HT-29 (cell line): ENCODE data around the gene SPTB. TPM values are rescaled to one million over a fixed set of nuclear protein-coding genes. Genes with fewer than 3 reads are reported as not detected.
A peak's percentile ranks its signal among the peaks of the same experiment; 100 is the strongest.

ENCODE experiments used
- DNase-seq: peaks from one replicate; pipeline ENCODE4 v3.0.0-alpha.2; 2015; ENCODE audit warnings: low spot score
- total RNA-seq: library from RNA; depleted of rRNA; stranded (reverse); fragments of >200 nt; shearing (Covaris generic); gene quantifications from 2 replicates; pipeline ENCODE4 v1.2.3, GENCODE V29; 2014

The SPTB gene
- total RNA-seq, 1 experiment from 2014 or later = under 0.01 TPM

DNA sequence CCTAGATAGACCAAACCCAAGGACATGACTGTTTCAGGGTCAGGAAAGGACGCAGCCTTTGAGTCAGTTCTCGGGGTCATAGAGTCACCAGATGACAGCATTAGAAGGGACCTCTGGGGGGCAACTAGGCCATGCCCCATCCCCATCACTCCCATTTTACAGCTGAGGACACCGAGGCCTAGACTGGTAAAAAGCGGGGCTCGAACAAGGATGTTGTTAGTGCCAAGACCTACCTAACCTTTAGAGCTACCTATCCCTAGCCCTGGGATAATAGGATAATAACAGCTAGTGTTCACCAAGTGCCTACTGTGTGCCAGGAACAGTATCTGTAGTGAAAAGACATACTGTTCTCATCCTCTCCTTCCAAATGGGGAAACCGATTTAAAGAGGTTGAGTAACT lies 126.8 kb downstream of the SPTB start:
- no peak for DNase-seq

DNA sequence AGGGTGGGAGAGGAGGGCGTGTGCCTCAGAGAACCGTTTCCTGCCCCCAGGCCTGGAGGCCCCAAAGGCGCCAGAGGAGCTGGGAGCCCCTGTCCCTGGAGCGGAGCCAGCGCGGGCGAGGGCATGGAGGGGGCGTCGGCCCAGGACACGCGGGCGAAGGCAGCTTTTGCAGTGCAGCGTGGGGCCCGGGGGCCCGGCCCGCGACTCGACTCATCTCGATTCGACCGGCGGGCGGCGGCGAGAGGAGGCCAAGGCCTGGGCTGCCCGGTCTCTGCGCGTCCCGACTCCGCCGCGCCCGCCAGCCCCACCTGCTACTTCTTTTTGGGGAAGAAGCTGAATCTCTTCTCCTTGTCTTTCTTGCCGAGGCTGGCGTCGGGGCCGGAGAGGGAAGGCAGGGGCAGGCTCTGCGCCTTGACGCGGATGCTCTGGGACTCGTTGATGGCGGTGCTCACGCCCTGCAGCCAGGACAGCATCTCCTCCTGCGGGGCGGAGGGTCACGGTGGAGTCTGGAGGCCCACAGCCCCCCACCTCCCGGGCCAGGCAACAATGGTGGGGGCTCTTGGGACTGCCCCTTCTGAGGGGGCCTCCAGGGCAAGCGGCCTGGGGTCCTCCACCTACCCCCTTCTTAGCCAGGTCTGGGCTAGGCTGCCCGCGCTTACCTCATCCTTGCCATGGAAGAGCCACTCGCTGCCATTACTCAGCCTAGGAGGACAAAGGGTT lies 130.6 kb downstream of the SPTB start:
- DNase-seq = no peak

DNA sequence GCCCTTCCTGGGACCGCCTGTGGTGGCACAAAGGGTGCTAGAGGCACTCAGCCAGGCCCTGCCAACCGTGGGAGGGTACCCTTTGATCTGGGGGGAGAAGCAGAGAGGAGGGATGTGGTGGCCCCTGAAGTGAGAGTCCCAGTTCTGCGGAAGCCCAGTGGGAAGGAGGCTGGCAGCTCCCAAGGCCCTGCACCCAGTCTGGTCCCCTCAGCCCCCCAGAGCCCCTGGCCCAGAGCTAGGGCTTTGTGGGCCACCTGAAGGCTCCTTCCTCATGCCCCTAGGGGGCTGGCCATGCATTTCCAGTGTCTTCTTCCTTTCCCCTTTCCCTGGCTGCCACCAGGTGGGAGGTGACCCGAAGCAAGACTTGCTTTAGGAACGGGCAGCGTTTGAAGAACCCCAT lies 131.2 kb downstream of the SPTB start:
- DNase-seq = no peak

DNA sequence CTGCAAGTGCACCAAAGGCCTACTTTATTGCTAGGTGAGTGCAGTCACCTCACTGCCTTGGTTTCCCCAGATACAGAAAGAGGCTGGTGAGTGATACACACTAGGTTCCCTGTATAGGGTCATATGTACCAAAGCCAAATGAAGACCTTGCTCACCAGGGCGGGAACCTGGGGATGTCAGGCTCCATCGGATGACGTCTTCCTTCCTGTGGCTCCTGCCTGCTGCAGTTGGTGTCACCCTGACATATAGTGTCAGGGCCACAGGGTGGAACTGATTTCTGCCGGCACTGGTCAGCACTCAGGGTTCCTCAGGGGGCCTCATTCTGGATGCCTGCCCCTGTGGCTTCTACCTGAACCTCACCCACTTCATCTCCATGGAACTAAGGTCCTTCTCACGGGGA lies 132.4 kb downstream of the SPTB start:
- DNase-seq = no peak

DNA sequence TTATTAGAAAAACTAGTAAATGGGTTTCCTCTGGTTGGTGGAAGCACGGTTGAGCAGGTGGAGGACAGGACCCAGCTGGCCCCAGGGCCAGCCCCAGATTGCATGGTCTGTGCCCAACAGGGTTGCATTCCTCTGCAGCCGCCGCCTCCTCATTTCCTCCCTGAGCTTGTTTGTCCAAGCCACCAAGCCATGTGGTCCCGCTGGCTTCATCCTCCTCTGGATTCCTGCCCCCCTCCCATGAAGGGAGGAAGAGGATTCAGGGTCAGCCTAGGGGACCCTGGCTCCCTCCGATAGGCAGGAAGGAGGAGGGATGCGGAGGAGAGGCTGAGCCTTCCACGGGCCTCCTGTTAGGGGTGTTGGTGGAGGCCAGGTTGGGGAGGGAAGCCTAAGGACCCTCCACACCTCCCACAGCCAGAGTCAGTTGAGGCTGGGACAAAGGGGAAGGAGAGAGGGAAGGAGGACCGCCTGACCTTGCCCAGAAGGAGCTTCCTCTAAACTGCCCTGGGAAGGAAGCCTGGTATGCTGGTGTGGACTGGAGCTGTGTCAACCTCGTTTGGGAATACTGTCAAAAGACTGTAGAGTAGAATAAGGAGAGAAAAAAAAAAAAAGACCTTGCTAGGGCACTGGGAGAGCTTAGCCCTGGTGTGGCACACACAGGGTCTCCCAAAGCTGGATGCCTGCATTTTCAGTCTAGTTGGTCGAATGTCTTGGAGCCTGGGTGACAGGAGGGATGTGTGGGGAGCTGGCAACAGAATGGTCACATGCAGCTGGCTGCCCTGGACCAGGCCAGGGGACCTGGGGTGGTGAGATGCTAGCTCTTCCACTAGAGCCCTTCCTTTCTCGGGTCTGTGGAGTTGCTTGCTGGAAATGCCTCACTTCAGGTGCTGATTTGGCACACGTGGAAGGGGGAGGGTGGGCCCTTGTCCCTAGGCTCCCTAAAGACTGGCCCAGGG lies 133.1 kb downstream of the SPTB start:
- no peak for DNase-seq

DNA sequence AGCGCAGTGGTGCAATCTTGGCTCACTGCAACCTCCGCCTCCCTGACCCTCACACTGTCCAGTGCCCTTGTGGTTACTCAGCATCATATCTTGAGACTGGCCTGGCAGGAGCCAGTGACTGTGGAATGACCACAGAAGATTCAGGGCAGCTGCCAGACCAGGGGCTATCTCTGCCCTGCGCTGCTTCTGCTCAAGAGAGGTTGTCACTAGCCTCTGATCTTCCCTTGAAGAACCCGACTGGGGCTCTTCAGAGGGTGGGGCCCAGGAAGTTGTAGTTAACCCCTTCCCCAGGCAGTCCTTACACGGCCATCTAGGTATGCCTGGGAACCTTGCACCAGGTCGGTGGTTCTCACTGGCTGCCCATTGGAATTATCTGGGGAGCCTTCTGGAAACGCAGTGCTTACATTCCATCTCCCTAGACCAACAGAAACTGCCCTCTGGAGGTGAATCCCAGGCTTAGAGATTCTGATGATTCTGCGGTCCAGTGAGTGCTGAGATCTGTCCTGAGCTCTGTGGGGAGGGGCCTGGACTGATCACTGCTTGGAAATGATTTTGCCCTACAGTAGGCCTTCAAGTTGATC lies 134.1 kb downstream of the SPTB start:
- no peak for DNase-seq

DNA sequence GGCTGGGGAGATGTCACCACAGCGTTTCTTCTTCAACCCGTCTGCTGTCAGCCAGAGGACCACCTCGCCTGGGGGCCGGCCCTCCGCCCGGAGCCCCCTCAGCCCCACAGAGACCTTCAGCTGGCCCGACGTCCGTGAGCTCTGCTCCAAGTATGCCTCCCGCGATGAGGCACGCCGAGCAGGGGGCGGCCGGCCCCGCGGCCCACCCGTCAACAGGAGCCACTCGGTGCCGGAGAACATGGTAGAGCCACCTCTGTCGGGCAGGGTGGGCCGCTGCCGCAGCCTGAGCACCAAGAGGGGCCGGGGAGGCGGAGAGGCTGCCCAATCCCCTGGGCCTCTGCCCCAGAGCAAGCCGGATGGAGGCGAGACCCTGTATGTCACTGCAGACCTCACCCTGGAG lies 136.6 kb downstream of the SPTB start:
- no peak for DNase-seq

DNA sequence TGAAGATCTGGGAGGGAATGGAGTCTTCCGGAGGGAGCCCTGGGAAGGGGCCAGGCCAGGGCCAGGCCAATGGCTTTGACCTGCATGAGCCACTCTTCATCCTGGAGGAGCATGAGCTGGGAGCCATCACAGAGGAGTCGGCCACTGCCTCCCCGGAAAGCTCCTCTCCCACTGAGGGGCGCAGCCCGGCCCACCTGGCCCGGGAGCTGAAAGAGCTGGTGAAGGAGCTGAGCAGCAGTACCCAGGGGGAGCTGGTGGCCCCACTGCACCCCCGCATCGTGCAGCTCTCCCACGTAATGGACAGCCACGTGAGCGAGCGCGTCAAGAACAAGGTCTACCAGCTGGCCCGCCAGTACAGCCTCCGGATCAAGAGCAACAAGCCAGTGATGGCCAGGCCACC lies 137.7 kb downstream of the SPTB start:
- DNase-seq = no peak

DNA sequence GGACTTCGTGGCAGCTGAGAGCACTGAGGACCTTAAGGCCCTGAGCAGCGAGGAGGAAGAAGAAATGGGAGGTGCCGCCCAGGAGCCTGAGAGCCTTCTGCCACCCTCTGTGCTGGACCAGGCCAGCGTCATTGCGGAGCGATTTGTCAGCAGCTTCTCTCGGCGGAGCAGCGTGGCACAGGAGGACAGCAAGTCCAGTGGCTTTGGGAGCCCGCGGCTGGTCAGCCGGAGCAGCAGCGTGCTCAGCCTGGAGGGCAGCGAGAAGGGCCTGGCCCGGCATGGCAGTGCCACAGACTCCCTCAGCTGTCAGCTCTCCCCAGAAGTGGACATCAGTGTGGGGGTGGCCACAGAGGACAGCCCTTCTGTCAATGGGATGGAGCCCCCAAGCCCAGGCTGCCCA lies 138.5 kb downstream of the SPTB start:
- no peak for DNase-seq

DNA sequence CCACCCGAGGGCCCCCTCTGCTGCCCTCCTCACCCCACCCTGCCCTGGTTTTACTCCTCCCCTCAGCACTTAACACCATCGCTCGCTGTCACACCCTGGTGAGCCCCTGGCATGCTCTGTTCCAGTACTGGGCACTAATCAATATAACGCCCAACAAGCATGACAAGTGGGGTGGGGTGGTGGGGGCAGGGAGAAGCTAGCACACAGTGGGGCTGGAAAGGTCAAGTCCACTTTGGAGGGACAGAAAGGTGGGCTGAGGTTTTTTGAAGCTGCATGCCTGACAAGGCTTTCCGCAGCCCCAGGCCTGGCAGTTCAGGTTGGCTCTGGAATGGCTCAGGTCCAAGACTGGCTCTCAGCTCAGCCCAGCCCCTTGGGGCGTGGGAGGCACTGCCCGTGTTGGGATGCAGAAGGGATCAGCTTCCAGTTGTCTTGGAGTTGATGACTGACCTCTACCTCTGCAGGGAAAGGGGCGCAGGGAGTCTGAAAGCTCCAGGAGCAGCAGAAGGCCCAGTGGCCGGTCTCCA lies 141.4 kb downstream of the SPTB start:
- no peak for DNase-seq

DNA sequence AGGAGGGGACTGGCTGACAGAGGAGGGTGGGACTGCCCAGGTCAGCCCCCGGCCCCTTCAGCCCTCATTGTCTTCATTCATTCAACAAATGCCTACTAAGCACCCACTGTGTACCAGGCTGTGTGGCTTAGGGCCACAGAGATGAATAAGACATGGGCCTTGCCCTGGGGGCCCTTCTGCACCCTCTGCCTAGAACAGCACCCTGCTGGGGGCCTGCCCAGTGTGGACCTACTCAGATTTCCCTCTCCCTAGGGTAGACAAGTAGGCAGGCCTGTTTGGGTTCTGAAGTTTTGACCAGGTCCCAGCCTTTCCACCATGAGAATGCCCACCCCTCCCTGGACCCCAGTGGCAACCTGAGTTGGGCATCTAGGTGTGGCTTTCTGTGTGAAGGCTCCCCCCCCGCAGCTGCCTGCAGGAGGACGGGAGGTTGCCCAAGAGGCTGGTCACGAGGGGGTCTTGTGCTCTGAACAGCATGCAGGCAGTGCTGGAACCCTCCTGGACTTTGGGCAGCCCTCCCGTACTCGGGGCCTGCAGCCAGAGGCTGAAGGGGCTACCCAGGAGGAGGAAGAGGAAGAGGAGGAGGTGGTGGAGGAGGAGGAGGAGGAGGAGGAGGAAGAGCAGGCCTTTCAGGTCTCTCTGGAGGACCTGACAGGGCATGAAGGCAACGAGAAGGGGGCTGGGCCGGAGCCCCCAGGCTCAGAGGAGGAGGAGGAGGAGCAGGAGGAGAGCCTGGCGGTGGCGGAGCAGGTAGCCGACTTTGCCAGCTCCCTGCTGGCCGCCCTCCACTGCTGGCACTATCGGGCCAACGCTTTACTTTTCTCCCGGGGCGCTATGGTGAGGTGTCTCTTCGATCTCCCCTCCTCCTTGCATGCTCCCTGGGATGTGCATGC lies 142.1 kb downstream of the SPTB start:
- no peak for DNase-seq

DNA sequence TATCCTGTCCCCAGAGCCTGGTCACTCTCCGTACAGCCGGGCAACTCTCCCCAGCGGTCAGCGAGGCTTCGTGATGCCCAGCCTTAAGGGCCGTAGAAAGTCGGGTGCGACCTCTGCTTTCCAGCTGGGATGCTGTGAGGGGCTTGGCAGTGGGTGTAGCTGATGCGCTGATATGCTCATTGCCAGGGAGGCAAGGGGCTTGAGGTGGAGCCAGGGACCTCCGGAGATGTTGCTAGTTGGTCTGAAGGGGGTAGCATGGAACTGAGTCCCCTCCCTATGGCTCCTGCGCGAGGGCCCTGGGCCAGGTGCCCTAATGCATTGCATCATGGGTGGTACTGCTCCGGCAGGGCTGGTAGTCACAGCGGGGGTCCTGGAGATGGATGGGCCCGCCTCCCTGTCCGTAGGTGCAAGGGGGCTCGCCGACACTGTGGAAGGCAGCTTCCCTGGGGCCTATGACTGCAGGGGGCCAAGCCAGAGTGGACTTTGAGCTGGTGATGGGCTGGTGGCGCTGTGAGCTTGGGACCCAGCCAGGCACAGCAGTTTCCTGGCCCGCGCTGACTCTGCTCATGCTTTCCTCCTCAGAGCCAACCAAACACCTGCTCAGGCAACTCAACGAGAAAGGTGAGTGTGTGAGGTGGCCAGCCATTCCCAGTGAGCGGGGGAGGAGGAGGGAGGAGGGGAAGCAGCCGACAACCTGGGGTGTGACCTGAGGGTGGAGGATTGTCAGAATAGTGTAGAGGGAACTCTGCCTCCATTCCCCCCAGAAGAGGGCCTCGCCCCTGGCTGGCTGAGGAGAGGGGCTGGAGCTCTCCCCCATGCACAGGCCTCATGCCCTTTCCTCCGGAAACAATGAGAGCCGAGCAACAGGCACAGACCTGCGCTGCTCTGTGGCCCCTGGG lies 143.2 kb downstream of the SPTB start:
- DNase-seq = peak; percentile 54

DNA sequence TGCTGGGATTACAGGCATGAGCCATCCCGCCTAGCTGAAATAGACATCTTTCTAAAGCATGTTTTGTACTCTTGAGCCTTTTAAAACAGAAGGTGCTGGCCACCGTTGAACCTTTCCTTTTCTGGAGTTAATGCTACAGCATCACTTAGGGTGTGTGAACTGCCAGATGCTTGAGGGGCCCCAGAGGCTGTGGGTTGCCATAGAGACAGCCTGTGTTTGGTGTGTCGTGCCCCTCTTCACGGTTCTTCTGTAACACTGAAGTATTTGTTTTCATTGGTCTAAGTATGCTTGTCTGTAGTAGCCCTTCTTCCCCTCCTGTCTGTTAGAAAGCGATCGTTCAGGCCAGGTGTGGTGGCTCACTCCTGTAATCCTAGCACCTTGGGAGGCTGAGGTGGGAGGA lies 144.7 kb downstream of the SPTB start:
- DNase-seq = no peak

DNA sequence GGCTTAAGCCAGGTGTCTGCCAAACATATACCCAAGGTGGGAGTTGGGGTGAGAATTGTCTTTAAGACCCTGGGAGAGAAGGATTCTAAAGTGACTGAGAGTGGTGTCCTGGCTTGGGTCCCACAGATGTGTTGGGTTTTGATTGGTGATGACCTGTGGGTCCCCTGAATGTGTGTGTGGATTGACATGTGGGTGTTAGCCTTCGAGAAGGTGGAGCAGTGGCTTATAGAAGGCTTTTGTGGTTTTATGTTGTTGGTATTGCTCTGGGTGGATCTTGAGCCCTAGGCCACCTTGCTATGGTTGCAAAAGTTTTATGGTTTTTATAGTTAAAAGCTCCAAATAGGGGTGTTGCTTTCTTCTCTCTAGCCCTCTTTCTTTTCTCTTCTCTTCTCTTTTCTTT lies 145.8 kb downstream of the SPTB start:
- DNase-seq = no peak

DNA sequence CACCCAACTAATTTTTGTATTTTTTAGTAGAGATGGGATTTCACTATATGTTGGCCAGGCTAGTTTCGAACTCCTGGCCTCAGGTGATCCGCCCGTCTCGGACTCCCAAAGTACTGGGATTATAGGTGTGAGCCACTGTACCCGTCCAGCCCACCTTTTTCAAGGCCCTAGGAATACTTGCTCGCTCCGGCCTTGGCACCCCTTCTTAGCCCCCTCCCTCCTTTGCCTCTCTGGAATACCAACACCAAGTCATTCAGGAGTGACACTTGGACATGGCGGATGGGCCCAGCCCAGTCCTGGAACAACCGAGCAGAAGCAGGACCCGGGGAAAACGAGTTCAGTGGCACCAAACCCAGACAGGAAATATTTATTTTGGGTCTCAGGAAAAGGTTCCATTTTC lies 146.4 kb downstream of the SPTB start:
- no peak for DNase-seq

DNA sequence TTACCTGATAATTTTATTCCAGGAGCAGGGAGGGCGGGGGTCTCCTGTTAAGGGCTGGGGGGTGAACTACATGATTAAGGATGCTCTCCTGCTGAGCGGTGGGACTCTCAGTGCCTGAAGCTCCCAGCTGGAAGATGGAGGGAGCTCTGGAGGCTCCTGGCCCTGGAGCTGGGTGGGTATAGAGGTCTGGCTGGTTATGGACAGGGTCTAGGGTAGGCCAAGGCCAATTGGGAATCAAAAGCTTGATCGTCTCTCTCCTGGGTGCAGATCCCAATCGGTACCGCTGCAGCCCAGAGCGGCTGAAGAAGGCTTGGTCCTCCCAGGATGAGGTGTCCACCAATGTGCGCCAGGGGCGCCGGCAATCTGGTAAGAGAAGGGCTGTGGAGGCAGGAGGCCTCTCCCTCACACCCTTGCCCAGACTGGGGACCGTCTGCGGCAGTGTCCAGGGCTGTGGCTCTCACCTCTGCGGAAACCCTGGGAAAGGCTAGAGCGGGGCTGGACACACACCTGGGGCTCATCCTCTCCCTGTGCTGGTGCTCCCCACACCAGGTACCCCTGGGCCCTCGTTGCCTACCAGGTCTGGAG lies 147.1 kb downstream of the SPTB start:
- DNase-seq = no peak

DNA sequence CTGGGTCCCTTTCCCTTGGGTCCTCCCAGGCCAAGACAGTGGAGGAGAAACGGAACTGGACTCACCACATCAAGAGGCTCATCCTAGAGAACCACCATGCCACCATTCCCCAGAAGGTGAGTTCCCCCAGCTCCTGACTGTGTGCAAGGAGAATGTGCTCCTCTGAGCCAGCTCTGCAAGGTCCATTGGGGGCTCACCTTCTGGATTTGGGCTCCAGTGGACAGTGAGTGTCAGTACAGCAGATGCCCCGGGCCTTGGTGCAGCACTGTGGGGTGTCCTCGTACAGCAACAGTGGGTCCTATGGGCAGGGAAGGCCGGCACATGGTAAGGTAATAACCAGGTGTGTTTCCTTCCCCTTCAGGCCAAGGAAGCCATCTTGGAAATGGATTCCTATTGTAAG lies 147.6 kb downstream of the SPTB start:
- no peak for DNase-seq

DNA sequence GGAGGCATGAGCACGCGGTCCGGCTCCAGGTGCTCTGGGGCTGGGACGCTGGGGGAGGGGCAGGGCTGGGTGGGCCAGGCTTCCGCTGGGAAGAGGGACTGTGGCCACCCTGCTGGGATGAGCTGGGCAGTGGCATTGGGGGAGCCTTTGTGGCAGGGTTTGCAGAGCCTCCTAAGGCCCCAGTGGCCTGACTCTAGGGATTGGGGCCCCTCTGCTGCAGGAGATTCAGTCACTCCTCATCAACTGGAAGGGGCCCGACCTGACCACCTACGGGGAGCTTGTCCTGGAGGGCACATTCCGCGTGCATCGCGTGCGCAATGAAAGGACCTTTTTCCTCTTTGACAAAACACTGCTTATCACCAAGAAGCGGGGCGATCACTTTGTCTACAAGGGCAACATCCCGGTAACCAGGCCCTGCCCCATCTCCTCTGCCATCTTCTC lies 148.5 kb downstream of the SPTB start:
- DNase-seq = no peak

DNA sequence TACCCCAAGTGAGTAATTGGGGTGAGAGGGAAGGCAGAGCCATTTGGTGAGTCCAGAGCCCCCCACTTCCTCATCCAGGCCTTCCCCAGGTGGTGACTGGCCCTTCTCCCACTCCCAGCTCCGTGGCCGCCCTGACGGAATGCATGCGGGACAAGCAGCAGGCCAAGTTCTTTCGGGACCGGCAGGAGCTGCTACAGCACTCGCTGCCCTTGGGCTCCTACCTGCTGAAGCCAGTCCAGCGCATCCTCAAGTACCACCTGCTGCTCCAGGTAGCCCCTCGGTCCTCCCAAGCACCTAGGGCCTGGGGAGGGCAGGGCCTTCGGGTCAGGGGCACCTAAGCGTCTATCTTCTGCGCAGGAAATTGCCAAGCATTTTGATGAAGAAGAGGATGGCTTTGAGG lies 149.0 kb downstream of the SPTB start:
- DNase-seq = no peak

DNA sequence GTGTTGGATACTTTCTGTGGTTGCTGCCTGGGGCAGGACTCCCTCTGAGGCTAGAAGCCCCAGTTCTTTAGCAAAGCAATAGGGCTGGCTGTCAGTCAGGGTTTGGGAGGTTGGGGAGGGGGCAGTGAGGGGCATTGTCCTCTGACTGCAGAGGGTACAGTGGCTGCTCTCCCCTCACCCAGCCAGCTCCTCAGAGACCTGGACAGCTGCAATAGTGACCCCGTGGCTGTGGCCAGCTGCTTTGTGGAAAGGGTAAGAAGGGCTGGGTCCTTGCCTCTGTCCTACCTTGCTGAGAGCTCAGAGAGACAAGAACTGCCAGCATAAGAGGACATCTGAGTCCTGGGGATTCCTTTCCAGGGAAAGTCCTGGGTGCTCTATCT lies 149.7 kb downstream of the SPTB start:
- no peak for DNase-seq
